ENCODE data around the gene SMYD4.
A peak's percentile ranks its signal among the peaks of the same experiment; 100 is the strongest.

SMYD4 gene

DNA sequence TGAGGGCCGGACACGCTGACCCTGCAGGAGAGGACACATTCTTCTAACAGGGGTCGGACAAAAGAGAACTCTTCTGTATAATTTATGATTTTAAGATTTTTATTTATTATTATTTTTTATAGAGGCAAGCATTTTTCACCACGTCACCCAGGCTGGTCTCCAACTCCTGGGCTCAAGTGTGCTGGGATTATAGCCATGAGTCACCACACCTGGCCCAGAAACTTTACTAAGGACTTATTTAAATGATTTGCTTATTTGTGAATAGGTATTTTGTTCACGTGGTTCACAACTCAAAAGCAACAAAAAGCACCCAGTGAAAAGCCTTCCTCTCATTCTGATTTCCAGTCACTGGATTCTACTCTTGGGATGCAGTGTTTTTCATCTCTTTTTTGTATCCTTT is 70.2 kb downstream of the SMYD4 start:
- Histone ChIP-seq H3K27ac (ENCODE audit: low read depth, low read length) (no peak overlapping the region), H3K9ac (ENCODE audit: low read length) (no peak overlapping the region), H3K4me3 (ENCODE audit: low read length) (no peak overlapping the region), H3K4me1 (ENCODE audit: control insufficient read depth, insufficient read depth, low read length) (no peaks in the 10 kb centered on the region), H3K27me3 (ENCODE audit: control insufficient read depth, insufficient read depth, low read length) (no peaks in the 10 kb centered on the region), H3K36me3 (ENCODE audit: control insufficient read depth, insufficient read depth, low read length) (no peaks in the 10 kb centered on the region)

DNA sequence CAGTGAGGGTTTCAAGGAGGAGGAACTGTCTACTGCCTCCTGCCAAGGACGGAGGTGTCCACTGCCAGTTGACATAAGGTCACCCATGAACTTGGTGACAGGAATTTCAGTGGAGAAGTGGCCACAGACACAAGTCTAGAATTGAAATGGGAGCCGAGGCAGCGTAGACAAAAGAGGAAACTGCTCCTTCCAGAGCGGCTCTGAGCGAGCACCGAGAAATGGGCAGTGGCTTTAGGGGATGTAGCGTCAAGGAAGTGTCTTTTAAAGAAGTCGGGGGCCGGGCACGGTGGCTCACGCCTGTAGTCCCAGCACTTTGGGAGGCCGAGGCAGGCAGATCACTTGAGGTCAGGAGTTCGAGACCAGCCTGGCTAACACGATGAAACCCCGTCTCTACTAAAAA is 70.9 kb downstream of the SMYD4 start:
- H3K27me3 ChIP-seq (ENCODE audit: control insufficient read depth, insufficient read depth, low read length) = no peaks in the 10 kb centered on the region
- H3K4me1 ChIP-seq (ENCODE audit: control insufficient read depth, insufficient read depth, low read length) = no peaks in the 10 kb centered on the region
- H3K9ac ChIP-seq (ENCODE audit: low read length) = no peak overlapping the region
- H3K4me3 ChIP-seq (ENCODE audit: low read length) = no peak overlapping the region
- no peak overlapping the region for H3K27ac ChIP-seq (ENCODE audit: low read depth, low read length)
- H3K36me3 ChIP-seq (ENCODE audit: control insufficient read depth, insufficient read depth, low read length) = no peaks in the 10 kb centered on the region

DNA sequence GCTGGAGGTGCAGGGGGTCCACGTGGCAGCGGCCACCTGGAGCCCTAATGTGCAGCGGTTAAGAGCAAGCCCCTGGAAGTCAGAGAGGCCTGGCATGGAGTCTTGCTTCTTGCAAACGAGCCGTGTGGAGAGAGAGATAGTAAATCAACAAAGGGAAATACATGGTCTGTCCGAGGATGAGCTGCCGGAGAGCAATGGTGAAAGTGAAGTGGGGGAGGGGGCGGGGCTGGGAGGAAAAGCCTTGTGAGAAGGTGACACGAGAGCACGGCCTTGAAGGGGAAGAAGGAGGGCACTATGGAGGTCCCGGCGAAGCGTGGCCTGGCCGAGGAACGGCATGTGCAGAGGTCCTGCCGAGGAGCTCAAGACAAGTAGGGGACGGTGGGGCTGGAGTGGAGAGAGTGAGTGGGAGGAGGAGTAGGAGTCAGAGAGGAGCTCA is 73.9 kb downstream of the SMYD4 start:
- H3K9ac ChIP-seq (ENCODE audit: low read length) = no peak overlapping the region
- H3K27me3 ChIP-seq (ENCODE audit: control insufficient read depth, insufficient read depth, low read length) = no peaks in the 10 kb centered on the region
- H3K27ac ChIP-seq (ENCODE audit: low read depth, low read length) = no peak overlapping the region
- H3K36me3 ChIP-seq (ENCODE audit: control insufficient read depth, insufficient read depth, low read length) = no peaks in the 10 kb centered on the region
- no peak overlapping the region for H3K4me3 ChIP-seq (ENCODE audit: low read length)
- no peaks in the 10 kb centered on the region for H3K4me1 ChIP-seq (ENCODE audit: control insufficient read depth, insufficient read depth, low read length)

DNA sequence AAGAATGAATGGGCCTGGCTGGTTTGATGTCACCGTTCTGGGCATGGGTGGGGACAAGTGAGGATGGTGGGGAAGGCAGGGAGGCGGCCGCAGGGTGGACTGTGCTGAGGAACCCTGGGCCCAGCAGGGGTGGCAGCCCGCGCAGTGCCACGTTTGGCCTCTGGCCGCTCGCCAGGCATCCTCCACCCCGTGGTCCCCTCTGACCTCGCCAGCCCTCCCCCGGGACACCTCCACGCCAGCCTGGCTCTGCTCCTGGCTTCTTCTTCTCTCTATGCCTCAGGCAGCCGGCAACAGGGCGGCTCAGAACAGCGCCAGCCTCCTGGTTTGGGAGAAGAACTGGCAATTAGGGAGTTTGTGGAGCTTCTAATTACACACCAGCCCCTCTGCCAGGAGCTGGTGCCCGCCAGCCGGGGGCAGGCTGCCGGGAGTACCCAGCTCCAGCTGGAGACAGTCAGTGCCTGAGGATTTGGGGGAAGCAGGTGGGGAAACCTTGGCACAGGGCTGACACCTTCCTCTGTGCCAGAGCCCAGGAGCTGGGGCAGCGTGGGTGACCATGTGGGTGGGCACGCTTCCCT is 74.4 kb downstream of the SMYD4 start:
- Histone ChIP-seq H3K9ac (ENCODE audit: low read length) (no peak overlapping the region), H3K4me3 (ENCODE audit: low read length) (no peak overlapping the region), H3K27me3 (ENCODE audit: control insufficient read depth, insufficient read depth, low read length) (no peaks in the 10 kb centered on the region), H3K4me1 (ENCODE audit: control insufficient read depth, insufficient read depth, low read length) (no peaks in the 10 kb centered on the region), H3K27ac (ENCODE audit: low read depth, low read length) (no peak overlapping the region), H3K36me3 (ENCODE audit: control insufficient read depth, insufficient read depth, low read length) (no peaks in the 10 kb centered on the region)

DNA sequence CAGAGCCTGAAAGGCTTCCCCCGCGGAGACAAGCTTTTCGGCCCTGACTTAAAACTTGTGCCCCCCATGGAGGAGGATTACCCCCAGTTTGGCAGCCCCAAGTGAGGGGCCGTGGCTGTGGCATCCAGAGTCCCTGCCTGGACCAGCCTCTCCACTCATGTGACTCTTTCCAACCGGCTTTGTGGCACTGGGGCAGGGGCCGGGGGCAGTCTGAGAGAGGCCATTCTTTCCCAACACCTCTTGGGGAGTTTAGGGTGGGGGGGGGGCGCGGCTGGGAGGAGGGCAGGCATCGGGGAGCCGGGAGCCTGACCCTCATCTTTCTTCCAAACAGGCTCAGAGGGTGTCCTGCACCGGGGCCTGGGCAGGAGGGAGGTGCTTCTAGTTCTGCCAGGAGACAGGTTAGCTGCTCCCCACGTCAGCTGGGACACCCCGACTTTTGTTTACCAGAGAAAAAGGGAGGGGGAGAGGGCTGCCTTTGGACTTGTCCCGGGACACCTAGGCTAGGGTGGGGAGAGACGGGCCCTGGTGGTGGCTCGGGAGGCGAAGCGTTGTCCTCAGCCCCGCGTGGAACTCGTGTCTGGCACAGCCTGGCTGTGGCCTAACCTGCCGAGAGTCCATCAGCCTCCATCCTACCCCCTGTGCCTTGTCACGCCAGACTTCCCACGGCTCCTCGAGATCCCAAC is 75.1 kb downstream of the SMYD4 start:
- H3K4me1 ChIP-seq (ENCODE audit: control insufficient read depth, insufficient read depth, low read length) = no peaks in the 10 kb centered on the region
- H3K27me3 ChIP-seq (ENCODE audit: control insufficient read depth, insufficient read depth, low read length) = no peaks in the 10 kb centered on the region
- no peak overlapping the region for H3K4me3 ChIP-seq (ENCODE audit: low read length)
- H3K27ac ChIP-seq (ENCODE audit: low read depth, low read length) = no peak overlapping the region
- H3K9ac ChIP-seq (ENCODE audit: low read length) = no peak overlapping the region
- H3K36me3 ChIP-seq (ENCODE audit: control insufficient read depth, insufficient read depth, low read length) = no peaks in the 10 kb centered on the region

DNA sequence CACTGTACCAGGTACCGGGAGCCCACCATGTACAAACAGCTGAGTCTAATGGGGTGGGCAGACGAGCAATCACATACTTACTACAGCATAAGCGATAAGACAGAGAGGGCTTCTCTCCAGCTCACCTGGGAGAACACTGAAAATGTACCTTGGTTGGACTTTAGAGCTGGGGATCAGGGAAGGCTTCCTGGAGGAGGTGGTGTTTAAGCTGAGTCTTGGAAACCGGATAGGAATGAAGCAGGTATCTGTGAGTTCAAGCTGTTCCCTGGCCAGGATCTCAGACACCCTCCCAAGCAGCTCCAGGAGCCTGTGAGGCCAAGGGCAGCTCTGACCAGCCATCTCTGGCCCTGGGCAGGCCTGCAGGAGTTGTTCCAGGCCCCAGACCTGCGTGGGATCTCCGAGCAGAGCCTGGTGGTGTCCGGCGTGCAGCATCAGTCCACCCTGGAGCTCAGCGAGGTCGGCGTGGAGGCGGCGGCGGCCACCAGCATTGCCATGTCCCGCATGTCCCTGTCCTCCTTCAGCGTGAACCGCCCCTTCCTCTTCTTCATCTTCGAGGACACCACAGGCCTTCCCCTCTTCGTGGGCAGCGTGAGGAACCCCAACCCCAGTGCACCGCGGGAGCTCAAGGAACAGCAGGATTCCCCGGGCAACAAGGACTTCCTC is 75.8 kb downstream of the SMYD4 start:
- Histone ChIP-seq H3K27ac (ENCODE audit: low read depth, low read length) (no peak overlapping the region), H3K9ac (ENCODE audit: low read length) (no peak overlapping the region), H3K36me3 (ENCODE audit: control insufficient read depth, insufficient read depth, low read length) (no peaks in the 10 kb centered on the region), H3K4me1 (ENCODE audit: control insufficient read depth, insufficient read depth, low read length) (no peaks in the 10 kb centered on the region), H3K27me3 (ENCODE audit: control insufficient read depth, insufficient read depth, low read length) (no peaks in the 10 kb centered on the region), H3K4me3 (ENCODE audit: low read length) (no peak overlapping the region)

DNA sequence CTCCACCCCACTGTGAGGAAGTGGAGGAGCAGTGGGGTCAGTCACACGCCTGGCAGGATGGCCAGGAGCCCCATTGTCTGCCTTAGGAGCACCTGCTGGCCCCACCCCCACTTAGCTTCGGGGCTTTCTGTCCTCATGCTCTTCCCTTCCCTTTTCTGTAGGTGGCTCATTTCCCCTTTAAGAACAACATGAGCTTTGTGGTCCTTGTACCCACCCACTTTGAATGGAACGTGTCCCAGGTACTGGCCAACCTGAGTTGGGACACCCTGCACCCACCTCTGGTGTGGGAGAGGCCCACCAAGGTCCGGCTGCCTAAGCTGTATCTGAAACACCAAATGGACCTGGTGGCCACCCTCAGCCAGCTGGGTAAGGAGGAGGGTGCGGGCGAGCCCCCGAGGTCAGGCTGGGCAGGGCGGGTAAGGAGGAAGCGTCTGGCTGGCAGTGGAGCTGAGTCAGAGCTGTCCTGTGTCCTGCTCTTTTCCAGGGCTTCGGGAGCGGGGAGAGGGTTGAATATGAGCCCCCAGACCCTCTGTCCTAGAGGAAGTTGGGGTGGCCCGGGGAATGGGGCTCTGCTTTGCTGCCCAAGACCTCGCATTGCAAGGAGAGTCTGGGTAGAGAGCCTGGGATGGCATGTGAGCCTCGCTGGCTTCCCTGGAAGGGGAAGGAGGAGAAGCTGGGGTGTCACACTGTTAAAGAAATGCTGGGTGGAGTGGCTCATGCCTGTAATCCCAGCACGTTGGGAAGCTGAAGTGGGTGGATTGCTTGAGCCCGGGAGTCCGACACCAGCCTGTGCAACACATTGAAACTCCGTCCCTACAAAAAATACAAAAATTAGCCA is 77.1 kb downstream of the SMYD4 start:
- no peaks in the 10 kb centered on the region for H3K27me3 ChIP-seq (ENCODE audit: control insufficient read depth, insufficient read depth, low read length)
- H3K9ac ChIP-seq (ENCODE audit: low read length) = no peak overlapping the region
- peak overlapping the region; percentile 12 for H3K4me3 ChIP-seq (ENCODE audit: low read length)
- no peak overlapping the region for H3K27ac ChIP-seq (ENCODE audit: low read depth, low read length)
- no peaks in the 10 kb centered on the region for H3K4me1 ChIP-seq (ENCODE audit: control insufficient read depth, insufficient read depth, low read length)
- no peaks in the 10 kb centered on the region for H3K36me3 ChIP-seq (ENCODE audit: control insufficient read depth, insufficient read depth, low read length)

DNA sequence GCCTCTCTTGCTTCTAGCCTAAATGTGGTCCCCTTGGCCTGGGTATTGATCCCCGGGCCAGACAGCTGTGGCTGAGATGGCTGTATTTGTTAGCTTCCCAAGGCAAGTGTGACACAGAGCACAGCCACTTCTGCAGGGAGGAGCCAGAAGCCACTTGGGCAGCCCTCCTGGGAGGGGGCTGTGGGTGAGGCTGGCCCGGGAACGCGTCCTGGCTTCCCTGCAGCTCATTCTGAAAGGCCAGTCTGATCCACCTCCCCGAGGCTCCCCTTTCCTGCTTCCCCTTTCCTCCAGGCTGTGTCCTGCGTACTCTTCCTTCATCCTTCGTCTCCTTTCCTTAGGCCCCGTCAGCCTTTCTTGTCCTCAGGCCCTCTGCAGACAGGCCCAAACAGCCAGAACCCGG is 79.1 kb downstream of the SMYD4 start:
- H3K36me3 ChIP-seq (ENCODE audit: control insufficient read depth, insufficient read depth, low read length) = no peaks in the 10 kb centered on the region
- H3K4me3 ChIP-seq (ENCODE audit: low read length) = no peak overlapping the region
- no peak overlapping the region for H3K27ac ChIP-seq (ENCODE audit: low read depth, low read length)
- H3K9ac ChIP-seq (ENCODE audit: low read length) = no peak overlapping the region
- H3K27me3 ChIP-seq (ENCODE audit: control insufficient read depth, insufficient read depth, low read length) = no peaks in the 10 kb centered on the region
- no peaks in the 10 kb centered on the region for H3K4me1 ChIP-seq (ENCODE audit: control insufficient read depth, insufficient read depth, low read length)

DNA sequence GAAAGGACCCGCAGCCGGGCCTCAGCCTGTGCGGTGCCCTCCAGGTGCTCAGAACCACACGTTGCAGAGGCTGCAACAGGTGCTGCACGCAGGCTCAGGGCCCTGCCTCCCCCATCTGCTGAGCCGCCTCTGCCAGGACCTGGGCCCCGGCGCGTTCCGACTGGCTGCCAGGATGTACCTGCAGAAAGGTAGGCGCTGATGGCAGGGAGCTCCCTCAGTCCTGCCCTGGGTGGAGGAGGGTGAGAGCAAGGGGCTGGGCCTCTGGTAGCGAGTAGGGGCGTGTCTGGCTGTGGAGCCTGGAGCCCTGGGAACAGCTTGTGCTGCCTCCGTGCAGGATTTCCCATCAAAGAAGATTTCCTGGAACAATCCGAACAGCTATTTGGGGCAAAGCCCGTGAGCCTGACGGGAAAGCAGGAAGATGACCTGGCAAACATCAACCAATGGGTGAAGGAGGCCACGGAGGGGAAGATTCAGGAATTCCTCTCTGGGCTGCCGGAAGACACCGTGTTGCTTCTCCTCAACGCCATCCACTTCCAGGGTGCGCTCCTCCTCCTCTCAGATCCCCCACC is 82.6 kb downstream of the SMYD4 start:
- Histone ChIP-seq H3K4me3 (ENCODE audit: low read length) (no peak overlapping the region), H3K4me1 (ENCODE audit: control insufficient read depth, insufficient read depth, low read length) (no peaks in the 10 kb centered on the region), H3K27ac (ENCODE audit: low read depth, low read length) (no peak overlapping the region), H3K9ac (ENCODE audit: low read length) (no peak overlapping the region), H3K27me3 (ENCODE audit: control insufficient read depth, insufficient read depth, low read length) (no peaks in the 10 kb centered on the region), H3K36me3 (ENCODE audit: control insufficient read depth, insufficient read depth, low read length) (no peaks in the 10 kb centered on the region)

DNA sequence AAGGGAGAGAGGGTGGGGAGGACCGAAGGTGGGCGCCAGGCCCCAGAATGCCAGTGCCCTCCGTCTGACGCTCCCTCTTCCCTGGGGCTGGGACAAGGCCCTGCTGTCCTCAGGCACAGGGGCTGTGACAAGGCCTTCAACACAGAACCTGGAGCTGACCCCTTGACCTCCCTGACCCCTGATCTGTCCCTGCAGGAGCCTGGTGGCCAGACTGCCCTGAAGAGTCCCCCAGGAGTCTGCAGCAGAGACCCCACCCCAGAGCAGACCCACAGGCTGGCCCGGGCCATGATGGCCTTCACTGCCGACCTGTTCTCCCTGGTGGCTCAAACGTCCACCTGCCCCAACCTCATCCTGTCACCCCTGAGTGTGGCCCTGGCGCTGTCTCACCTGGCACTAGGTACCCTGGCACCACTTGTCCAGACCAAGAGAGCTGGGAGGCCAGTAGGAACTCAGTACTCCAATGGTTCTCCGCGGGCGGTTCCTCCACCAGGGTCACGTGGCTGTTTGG is 84.1 kb downstream of the SMYD4 start:
- Histone ChIP-seq H3K27ac (ENCODE audit: low read depth, low read length) (no peak overlapping the region), H3K36me3 (ENCODE audit: control insufficient read depth, insufficient read depth, low read length) (no peaks in the 10 kb centered on the region), H3K4me1 (ENCODE audit: control insufficient read depth, insufficient read depth, low read length) (no peaks in the 10 kb centered on the region), H3K27me3 (ENCODE audit: control insufficient read depth, insufficient read depth, low read length) (no peaks in the 10 kb centered on the region), H3K9ac (ENCODE audit: low read length) (no peak overlapping the region), H3K4me3 (ENCODE audit: low read length) (no peak overlapping the region)

DNA sequence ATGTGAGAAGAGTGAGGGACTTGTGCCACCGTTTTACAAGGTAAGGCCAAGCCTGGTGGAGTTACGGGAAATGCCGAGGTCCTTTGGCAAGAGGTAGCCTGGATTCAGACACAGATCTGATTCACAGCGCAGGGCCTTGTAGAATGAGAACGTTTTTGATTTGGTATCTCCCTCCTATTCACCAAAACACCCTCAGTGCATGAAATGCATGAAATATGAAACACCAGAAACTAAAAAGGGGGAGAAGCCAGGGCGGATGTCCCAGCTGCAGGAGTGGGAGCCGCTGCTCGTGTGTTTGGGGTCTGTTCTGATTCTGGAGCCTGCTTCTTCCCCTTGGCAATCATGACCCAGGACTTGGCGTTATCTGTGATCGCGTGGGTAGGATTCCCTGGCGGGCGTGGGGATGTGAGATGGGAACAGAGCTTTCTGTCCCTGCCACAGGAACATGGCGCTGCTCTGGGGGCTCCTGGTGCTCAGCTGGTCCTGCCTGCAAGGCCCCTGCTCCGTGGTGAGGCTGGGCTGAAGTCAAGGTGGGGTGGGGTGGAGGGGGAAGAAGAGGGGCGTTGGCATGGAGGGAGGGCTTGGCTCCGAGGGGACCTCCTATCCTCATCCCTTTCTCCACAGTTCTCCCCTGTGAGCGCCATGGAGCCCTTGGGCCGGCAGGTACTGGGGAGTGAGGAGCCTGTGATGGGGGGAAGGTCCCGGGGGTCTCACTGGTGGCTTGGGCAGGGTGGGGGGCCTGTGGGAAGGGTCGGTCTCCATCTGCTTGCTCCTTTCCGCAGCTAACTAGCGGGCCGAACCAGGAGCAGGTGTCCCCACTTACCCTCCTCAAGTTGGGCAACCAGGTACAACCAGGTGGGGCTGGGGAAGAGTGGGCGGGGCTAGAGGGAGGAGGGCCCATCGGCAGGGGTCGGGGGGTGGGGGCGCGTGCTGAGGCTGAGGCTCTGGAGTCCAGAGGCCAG is 84.9 kb downstream of the SMYD4 start:
- no peaks in the 10 kb centered on the region for H3K27me3 ChIP-seq (ENCODE audit: control insufficient read depth, insufficient read depth, low read length)
- H3K9ac ChIP-seq (ENCODE audit: low read length) = no peak overlapping the region
- no peak overlapping the region for H3K27ac ChIP-seq (ENCODE audit: low read depth, low read length)
- no peaks in the 10 kb centered on the region for H3K36me3 ChIP-seq (ENCODE audit: control insufficient read depth, insufficient read depth, low read length)
- no peaks in the 10 kb centered on the region for H3K4me1 ChIP-seq (ENCODE audit: control insufficient read depth, insufficient read depth, low read length)
- H3K4me3 ChIP-seq (ENCODE audit: low read length) = no peak overlapping the region
